Endothelial cell of umbilical vein (primary cell): ENCODE measurements around the gene OR2H2. TPM values are rescaled to one million over a fixed set of nuclear protein-coding genes. Genes with fewer than 3 reads are reported as not detected.

Source experiments
- BruUV-seq: library from RNA; stranded (reverse); fragments of 400-500 nt; replicated peaks from 2 replicates; lab custom pipeline; 2021; lab: Mats Ljungman, UMichigan
- CTCF ChIA-PET: fragments of 300-600, 350-600 bp; sonication (Branson Sonifier 250); formaldehyde crosslinking; loops from one replicate; lab custom pipeline; 2021; ENCODE audit warnings: antibody characterized with exemption, inconsistent platforms; lab: Charles Lee
- POLR2A ChIA-PET: fragments of 300-600, 350-600 bp; sonication (Branson Sonifier 250); formaldehyde crosslinking; loops from one replicate; lab custom pipeline; 2021; ENCODE audit warnings: antibody characterized with exemption, inconsistent platforms; lab: Charles Lee
- DNase-seq: peaks from one replicate; pipeline ENCODE4 v3.0.0-alpha.2; 2011; ENCODE audit warnings: low read depth, low spot score
- FAIRE-seq: peaks from 2 replicates; lab custom pipeline; 2011; peaks lifted over from hg19 to GRCh38; lab: Jason Lieb, UNC
- H2AFZ ChIP-seq: 2 replicates; pipeline ENCODE4 v1.6.0; 2012; ENCODE audit warnings: low read depth, low read length, control low read depth, inconsistent platforms
- H3K27ac ChIP-seq: 2 replicates; pipeline ENCODE4 v1.5.1; 2011; ENCODE audit warnings: low read depth, mild to moderate bottlenecking, control low read depth, low read length, moderate library complexity; ENCODE audit not compliant: insufficient read depth
- H3K27me3 ChIP-seq, 2 experiments: 2 replicates each; pipeline versions ENCODE4 v1.6.0 to v1.6.1; 2011; ENCODE audit warnings: low read length in 2 of 2, mixed read lengths in 1 of 2; ENCODE audit not compliant: control insufficient read depth in 2 of 2, insufficient read depth in 2 of 2
- H3K36me3 ChIP-seq, 2 experiments: 2 replicates in 1 of 2; 3 replicates in 1 of 2; pipeline ENCODE4 v1.5.1; 2011; ENCODE audit warnings: low read length in 2 of 2, mild to moderate bottlenecking in 1 of 2, moderate library complexity in 1 of 2; ENCODE audit not compliant: control insufficient read depth in 2 of 2, insufficient read depth in 2 of 2; ENCODE audit errors: extremely low read depth in 1 of 2
- H3K4me1 ChIP-seq: 3 replicates; pipeline ENCODE4 v1.5.1; 2011; ENCODE audit warnings: mild to moderate bottlenecking, low read length; ENCODE audit not compliant: control insufficient read depth, insufficient read depth; ENCODE audit errors: extremely low read depth
- H3K4me2 ChIP-seq: 2 replicates; pipeline ENCODE4 v1.6.1; 2011; ENCODE audit warnings: low read length, control low read depth, mixed read lengths; ENCODE audit not compliant: insufficient read depth
- H3K4me3 ChIP-seq, 3 experiments: fragments of 200-600 bp in 1 of 3; sonication (generic), shearing (Covaris generic) in 1 of 3; replicated peaks in 1 of 3; 2 replicates each; pipeline ENCODE4 v1.5.1; 2011 to 2016; ENCODE audit warnings: control low read depth in 3 of 3, low read length in 3 of 3, mild to moderate bottlenecking in 2 of 3, inconsistent platforms in 1 of 3, low read depth in 1 of 3, moderate library complexity in 1 of 3; ENCODE audit not compliant: insufficient read depth in 1 of 3
- H3K79me2 ChIP-seq: 2 replicates; pipeline ENCODE4 v1.6.0; 2012; ENCODE audit warnings: low read length, inconsistent platforms; ENCODE audit not compliant: control insufficient read depth, insufficient read depth
- H3K9ac ChIP-seq: replicated peaks from 2 replicates; pipeline ENCODE3; 2011; ENCODE audit warnings: low read length, control low read depth; ENCODE audit not compliant: insufficient read depth; ENCODE audit errors: extremely low read depth
- H3K9me1 ChIP-seq: replicated peaks from 3 replicates; pipeline ENCODE4 v1.6.0; 2011; ENCODE audit warnings: mild to moderate bottlenecking, low read length; ENCODE audit not compliant: control insufficient read depth, insufficient read depth; ENCODE audit errors: extremely low read depth
- H3K9me3 ChIP-seq: replicated peaks from 2 replicates; pipeline ENCODE4 v1.5.1; 2012; ENCODE audit warnings: low read length, inconsistent platforms; ENCODE audit not compliant: control insufficient read depth, insufficient read depth
- H4K20me1 ChIP-seq: replicated peaks from 2 replicates; pipeline ENCODE3; 2011; ENCODE audit warnings: mild to moderate bottlenecking, low read length; ENCODE audit not compliant: control insufficient read depth, insufficient read depth; ENCODE audit errors: extremely low read depth
- EZH2 ChIP-seq: IDR thresholded peaks from 2 replicates; pipeline ENCODE4 v1.6.1; 2012; ENCODE audit warnings: borderline replicate concordance, low read depth, mild to moderate bottlenecking, moderate library complexity, low read length, inconsistent platforms; ENCODE audit not compliant: severe bottlenecking
- FOS ChIP-seq: IDR thresholded peaks from 2 replicates; pipeline ENCODE4 v1.6.1; 2011; ENCODE audit warnings: mild to moderate bottlenecking, low read length, moderate library complexity, borderline replicate concordance; ENCODE audit not compliant: insufficient read depth
- GATA2 ChIP-seq: IDR thresholded peaks from 2 replicates; pipeline ENCODE4 v1.7.0; 2011; ENCODE audit warnings: low read depth, mild to moderate bottlenecking, moderate library complexity, mixed read lengths, low read length; ENCODE audit not compliant: insufficient read length, insufficient read depth
- JUN ChIP-seq: IDR thresholded peaks from 2 replicates; pipeline ENCODE4 v1.6.1; 2011; ENCODE audit warnings: borderline replicate concordance, low read depth; ENCODE audit not compliant: insufficient read length, insufficient read depth
- MAX ChIP-seq: IDR thresholded peaks from 2 replicates; pipeline ENCODE4 v1.6.1; 2011; ENCODE audit not compliant: insufficient read depth, insufficient read length
- MYC ChIP-seq: IDR thresholded peaks from one replicate; pipeline ENCODE4 v1.6.1; 2011; ENCODE audit warnings: mild to moderate bottlenecking, low read depth, low read length
- POLR2A ChIP-seq: IDR thresholded peaks from 2 replicates; pipeline ENCODE4 v1.6.1; 2012; ENCODE audit warnings: low read depth, mild to moderate bottlenecking, control low read depth, low read length
- POLR2AphosphoS5 ChIP-seq: IDR thresholded peaks from 2 replicates; pipeline ENCODE4 v1.6.1; 2012; ENCODE audit warnings: low read depth, mild to moderate bottlenecking, control low read depth, low read length, moderate library complexity; ENCODE audit not compliant: insufficient read depth
- dilution Hi-C: fragments of 300-500 bp; cut with MboI; formaldehyde crosslinking; loops from one replicate; pipeline ENCODE4 v1.15.0; 2019; ENCODE audit warnings: low sequenced_read_pairs; ENCODE audit not compliant: extremely low pct_ligation_motif_present
- intact Hi-C: fragments of 100-400 bp; cut with micrococcal nuclease; formaldehyde crosslinking; loops from one replicate; pipeline ENCODE4 v1.10.0; 2022
- polyA plus RNA-seq, 4 experiments: library from polyadenylated mRNA; depleted of rRNA in 3 of 4; stranded (reverse) in 3 of 4; unstranded in 1 of 4; fragments of >200 nt; gene quantifications; 2 replicates each; pipeline versions ENCODE4 v1.2.1 to v1.2.3, GENCODE V29; 2011 to 2012; ENCODE audit warnings: missing spikeins in 1 of 4
- total RNA-seq: library from RNA; stranded (reverse); gene quantifications from 2 replicates; pipeline ENCODE4 v1.2.3, GENCODE V29; 2021
- TF ChIP-seq, protein P1 (sequence below), 2 donors: IDR thresholded peaks; 1 replicate in 1 of 2; 2 replicates in 1 of 2; pipeline ENCODE4 v1.5.1; 2011; ENCODE audit warnings: low read length in 2 of 2, mild to moderate bottlenecking in 2 of 2, moderate library complexity in 2 of 2, control low read depth in 1 of 2, inconsistent platforms in 1 of 2, low read depth in 1 of 2; ENCODE audit not compliant: insufficient read depth in 1 of 2; ENCODE audit errors: extremely low read depth in 1 of 2

The OR2H2 gene
- total and polyA plus RNA-seq, 2 donors (not counting 3 experiments of a cell fraction or from before 2014, with no cell fraction given), result not detected

DNA sequence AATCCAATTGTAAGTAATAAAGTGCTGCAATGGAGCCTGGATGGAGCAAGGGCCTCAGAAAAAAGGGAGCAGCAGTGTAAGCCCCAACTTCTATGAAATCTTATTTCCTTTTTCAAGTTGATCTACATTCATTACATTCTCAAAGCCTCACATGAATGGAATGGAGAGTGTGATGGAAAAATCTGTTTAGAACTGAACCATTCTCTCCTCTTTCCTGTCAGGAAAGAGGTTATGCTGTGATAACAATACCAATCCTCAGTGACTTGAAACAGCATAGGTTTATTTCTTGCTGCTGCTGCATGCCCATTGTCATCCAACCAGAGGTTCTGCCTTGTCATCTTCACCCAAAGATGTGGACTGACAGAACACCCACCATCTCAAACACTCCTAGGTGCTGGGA lies 8.9 kb upstream of the OR2H2 start:
- H3K9me1 ChIP-seq, result no peaks in the 10 kb centered on the region
- BruUV-seq, result no TSS peak
- dilution Hi-C loops, result no loop called here
- FAIRE-seq, result no peak
- H3K9ac ChIP-seq, result no peak overlapping the region
- CTCF ChIA-PET, result no interaction called here
- DNase-seq, result peak; percentile 33
- peaks cover 0 to 2% of the 10 kb centered on the region in 2 experiments for H3K27me3 ChIP-seq
- no peak for TF ChIP-seq GATA2
- no peak for TF ChIP-seq FOS
- TF ChIP-seq POLR2AphosphoS5, result no peak
- TF ChIP-seq EZH2, result no peak
- no peak for TF ChIP-seq MAX
- TF ChIP-seq JUN, result no peak
- TF ChIP-seq, protein P1, sequence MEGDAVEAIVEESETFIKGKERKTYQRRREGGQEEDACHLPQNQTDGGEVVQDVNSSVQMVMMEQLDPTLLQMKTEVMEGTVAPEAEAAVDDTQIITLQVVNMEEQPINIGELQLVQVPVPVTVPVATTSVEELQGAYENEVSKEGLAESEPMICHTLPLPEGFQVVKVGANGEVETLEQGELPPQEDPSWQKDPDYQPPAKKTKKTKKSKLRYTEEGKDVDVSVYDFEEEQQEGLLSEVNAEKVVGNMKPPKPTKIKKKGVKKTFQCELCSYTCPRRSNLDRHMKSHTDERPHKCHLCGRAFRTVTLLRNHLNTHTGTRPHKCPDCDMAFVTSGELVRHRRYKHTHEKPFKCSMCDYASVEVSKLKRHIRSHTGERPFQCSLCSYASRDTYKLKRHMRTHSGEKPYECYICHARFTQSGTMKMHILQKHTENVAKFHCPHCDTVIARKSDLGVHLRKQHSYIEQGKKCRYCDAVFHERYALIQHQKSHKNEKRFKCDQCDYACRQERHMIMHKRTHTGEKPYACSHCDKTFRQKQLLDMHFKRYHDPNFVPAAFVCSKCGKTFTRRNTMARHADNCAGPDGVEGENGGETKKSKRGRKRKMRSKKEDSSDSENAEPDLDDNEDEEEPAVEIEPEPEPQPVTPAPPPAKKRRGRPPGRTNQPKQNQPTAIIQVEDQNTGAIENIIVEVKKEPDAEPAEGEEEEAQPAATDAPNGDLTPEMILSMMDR (IDR thresholded peaks at IDR 0.05; ENCODE audit: extremely low read depth in 1 of 2, insufficient read depth in 1 of 2, low read depth in 1 of 2, low read length in 2 of 2), result no peak
- no peak for TF ChIP-seq MYC
- no peak for TF ChIP-seq POLR2A
- H3K4me2 ChIP-seq, result no peak overlapping the region
- intact Hi-C loops, result no loop called here
- no peaks in the 10 kb centered on the region for H3K79me2 ChIP-seq
- no peak overlapping the region for H3K4me3 ChIP-seq
- POLR2A ChIA-PET, result no interaction called here
- no peak overlapping the region for H2AFZ ChIP-seq
- H3K4me1 ChIP-seq, result peaks cover 4% of the 10 kb centered on the region
- no peak overlapping the region for H3K27ac ChIP-seq
- no peaks in the 10 kb centered on the region for H3K36me3 ChIP-seq
- H3K9me3 ChIP-seq, result no peaks in the 10 kb centered on the region
- H4K20me1 ChIP-seq, result no peaks in the 10 kb centered on the region
